ENCODE results near the gene CTNNB1.
"Not testable (repeated sequence)": the region's sequence is repeated elsewhere in the genome, so short reads cannot be mapped to it uniquely, and the experiment has no call there.

CTNNB1 gene

DNA sequence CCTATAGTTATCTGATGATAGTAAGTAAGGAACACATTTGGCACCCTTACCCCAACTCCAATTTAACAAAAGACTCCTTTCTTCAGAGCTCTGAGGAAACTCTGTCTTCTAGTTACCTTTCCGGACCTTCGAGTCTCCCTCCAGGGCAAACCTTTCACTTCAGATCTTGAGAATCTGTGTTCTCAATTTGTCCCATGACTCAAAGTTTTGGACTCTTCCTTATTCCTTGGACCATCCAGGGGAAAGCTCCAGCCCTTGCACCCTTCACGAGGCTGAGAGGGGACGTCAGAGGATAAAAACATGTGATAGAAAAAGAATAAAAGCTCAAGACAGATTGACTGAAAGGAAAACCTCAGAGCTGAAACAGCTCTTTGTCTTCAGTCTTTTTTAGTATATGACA, 76.9 kb downstream of the CTNNB1 start:
- no peaks in the 10 kb centered on the region for H3K27me3 ChIP-seq (ENCODE audit: insufficient read depth, low read length)
- no peak overlapping the region for H3K27ac ChIP-seq (ENCODE audit: low read depth, low read length)
- H3K36me3 ChIP-seq (ENCODE audit: insufficient read depth, low read length): no peaks in the 10 kb centered on the region
- H3K4me3 ChIP-seq (ENCODE audit: low read depth, low read length): no peak overlapping the region
- no peak overlapping the region for H2AFZ ChIP-seq (ENCODE audit: low read length, unreplicated experiment)
- H3K4me1 ChIP-seq (ENCODE audit: control insufficient read depth, insufficient read depth, low read length, unreplicated experiment): peaks cover 23% of the 10 kb centered on the region
- no peaks in the 10 kb centered on the region for H3K79me2 ChIP-seq (ENCODE audit: control insufficient read depth, insufficient read depth, low read length, unreplicated experiment)

DNA sequence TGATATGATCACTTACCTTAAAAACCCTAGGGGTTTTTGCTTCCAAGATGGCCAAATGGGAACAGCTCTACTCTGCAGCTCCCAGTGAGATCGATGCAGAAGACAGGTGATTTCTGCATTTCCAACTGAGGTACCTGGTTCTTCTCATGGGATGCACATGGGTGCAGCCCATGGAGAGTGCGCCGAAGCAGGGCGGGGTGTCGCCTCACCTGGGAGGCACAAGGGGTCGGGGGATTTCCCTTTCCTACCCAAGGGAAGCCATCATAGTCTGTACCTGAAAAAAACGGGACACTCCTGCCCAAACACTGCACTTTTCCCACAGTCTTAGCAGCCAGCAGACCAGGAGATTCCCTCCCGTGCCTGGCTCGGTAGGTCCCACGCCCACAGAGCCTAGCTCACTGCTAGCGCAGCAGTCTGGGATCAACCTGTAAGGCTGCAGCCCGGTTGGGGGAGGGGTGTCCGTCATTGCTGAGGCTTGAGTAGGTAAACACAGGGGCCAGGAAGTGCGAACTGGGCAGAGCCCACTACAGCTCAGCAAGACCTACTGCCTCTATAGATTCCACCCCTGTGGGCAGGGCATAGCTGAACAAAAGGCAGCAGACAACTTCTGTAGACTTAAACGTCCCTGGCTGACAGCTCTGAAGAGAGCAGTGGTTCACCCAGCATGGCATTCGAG, 78.6 kb downstream of the CTNNB1 start:
- Histone ChIP-seq H3K36me3 (ENCODE audit: insufficient read depth, low read length) (no peaks in the 10 kb centered on the region), H3K79me2 (ENCODE audit: control insufficient read depth, insufficient read depth, low read length, unreplicated experiment) (no peaks in the 10 kb centered on the region), H3K4me1 (ENCODE audit: control insufficient read depth, insufficient read depth, low read length, unreplicated experiment) (peaks cover 23% of the 10 kb centered on the region), H3K27ac (ENCODE audit: low read depth, low read length) (no peak overlapping the region), H3K27me3 (ENCODE audit: insufficient read depth, low read length) (no peaks in the 10 kb centered on the region), H3K4me3 (ENCODE audit: low read depth, low read length) (no peak overlapping the region), H2AFZ (ENCODE audit: low read length, unreplicated experiment) (no peak overlapping the region)

DNA sequence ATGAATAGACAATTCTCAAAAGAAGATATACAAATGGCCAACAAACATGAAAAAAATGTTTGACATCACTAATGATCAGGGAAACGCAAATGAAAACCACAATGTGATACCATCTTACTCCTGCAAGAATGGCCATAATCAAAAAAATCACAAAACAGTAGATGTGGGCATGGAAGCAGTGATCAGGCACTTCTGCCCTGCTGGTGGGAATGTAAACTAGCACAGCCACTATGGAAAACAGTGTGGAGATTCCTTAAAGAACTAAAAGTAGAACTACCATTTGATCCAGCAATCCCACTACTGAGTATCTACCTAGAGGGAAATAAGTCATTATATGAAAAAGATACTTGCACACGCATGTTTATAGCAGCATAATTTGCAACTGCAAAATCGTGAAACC, 85.6 kb downstream of the CTNNB1 start:
- H3K27ac ChIP-seq (ENCODE audit: low read depth, low read length); H3K79me2 ChIP-seq (ENCODE audit: control insufficient read depth, insufficient read depth, low read length, unreplicated experiment); H3K36me3 ChIP-seq (ENCODE audit: insufficient read depth, low read length); H3K4me3 ChIP-seq (ENCODE audit: low read depth, low read length); H3K27me3 ChIP-seq (ENCODE audit: insufficient read depth, low read length); H3K4me1 ChIP-seq (ENCODE audit: control insufficient read depth, insufficient read depth, low read length, unreplicated experiment); H2AFZ ChIP-seq (ENCODE audit: low read length, unreplicated experiment): not testable (repeated sequence)

DNA sequence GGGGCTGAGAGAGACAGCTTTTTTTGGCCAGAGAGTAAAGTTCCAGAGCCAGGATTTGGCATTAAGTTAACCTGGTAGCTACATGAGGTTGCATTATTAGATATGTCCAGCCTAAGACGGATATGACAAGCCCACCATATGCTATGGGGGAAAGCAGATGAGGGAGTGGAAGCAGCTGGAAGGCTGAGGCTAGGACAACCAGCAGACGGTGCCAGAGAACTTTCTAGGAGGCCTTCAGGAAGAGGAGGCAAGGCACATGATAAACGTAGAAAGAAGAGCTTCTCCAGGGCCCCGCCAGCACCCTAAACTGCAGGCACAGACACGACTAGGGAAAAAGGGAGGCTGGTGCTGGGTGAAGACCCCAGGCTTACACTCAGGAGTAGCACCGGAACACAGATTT, 87.0 kb downstream of the CTNNB1 start:
- H3K4me1 ChIP-seq (ENCODE audit: control insufficient read depth, insufficient read depth, low read length, unreplicated experiment): no peaks in the 10 kb centered on the region
- no peaks in the 10 kb centered on the region for H3K36me3 ChIP-seq (ENCODE audit: insufficient read depth, low read length)
- no peaks in the 10 kb centered on the region for H3K27me3 ChIP-seq (ENCODE audit: insufficient read depth, low read length)
- no peak overlapping the region for H2AFZ ChIP-seq (ENCODE audit: low read length, unreplicated experiment)
- no peaks in the 10 kb centered on the region for H3K79me2 ChIP-seq (ENCODE audit: control insufficient read depth, insufficient read depth, low read length, unreplicated experiment)
- H3K4me3 ChIP-seq (ENCODE audit: low read depth, low read length): no peak overlapping the region
- no peak overlapping the region for H3K27ac ChIP-seq (ENCODE audit: low read depth, low read length)

- H3K27me3 ChIP-seq (ENCODE audit: insufficient read depth, low read length): no peaks in the 10 kb centered on the region
- H3K79me2 ChIP-seq (ENCODE audit: control insufficient read depth, insufficient read depth, low read length, unreplicated experiment): no peaks in the 10 kb centered on the region
- H3K4me3 ChIP-seq (ENCODE audit: low read depth, low read length): no peak overlapping the region
- no peaks in the 10 kb centered on the region for H3K36me3 ChIP-seq (ENCODE audit: insufficient read depth, low read length)
- no peak overlapping the region for H2AFZ ChIP-seq (ENCODE audit: low read length, unreplicated experiment)
- no peaks in the 10 kb centered on the region for H3K4me1 ChIP-seq (ENCODE audit: control insufficient read depth, insufficient read depth, low read length, unreplicated experiment)
- no peak overlapping the region for H3K27ac ChIP-seq (ENCODE audit: low read depth, low read length)
Observed at GRCh38 chr3:41288785-41289184, 89.5 kb downstream of the CTNNB1 start.
